Smooth muscle cell (in vitro differentiated cells): ENCODE measurements around the gene PARD6B. TPM values are rescaled to one million over a fixed set of nuclear protein-coding genes. Genes with fewer than 3 reads are reported as not detected.

ENCODE experiments used
- DNase-seq: peaks from one replicate; lab custom pipeline; 2025; ENCODE audit not compliant: unreplicated experiment; lab: John Stamatoyannopoulos, UW
- H2AFZ ChIP-seq: fragments of 200-600 bp; sonication (generic); 2 replicates; pipeline ENCODE4 v1.6.0; 2016; ENCODE audit warnings: antibody characterized with exemption, low read depth, mild to moderate bottlenecking
- H3F3A ChIP-seq: fragments of 200-600 bp; sonication (generic); 2 replicates; pipeline ENCODE4 v1.6.0; 2017; ENCODE audit warnings: antibody characterized with exemption, low read depth
- H3K27ac ChIP-seq: fragments of 200-600 bp; sonication (generic); 2 replicates; pipeline ENCODE4 v1.5.1; 2016; ENCODE audit warnings: low read depth, mild to moderate bottlenecking
- H3K27me3 ChIP-seq: fragments of 200-600 bp; sonication (generic); 2 replicates; pipeline ENCODE4 v1.6.1; 2016; ENCODE audit warnings: low read depth, mild to moderate bottlenecking
- H3K36me3 ChIP-seq: fragments of 200-600 bp; sonication (generic); 2 replicates; pipeline ENCODE4 v1.5.1; 2016; ENCODE audit warnings: low read depth
- H3K4me1 ChIP-seq: fragments of 200-600 bp; sonication (generic); 2 replicates; pipeline ENCODE4 v1.5.1; 2016; ENCODE audit warnings: low read depth
- H3K4me2 ChIP-seq: fragments of 200-600 bp; sonication (generic); 2 replicates; pipeline ENCODE4 v1.6.0; 2016; ENCODE audit warnings: mild to moderate bottlenecking
- H3K4me3 ChIP-seq: fragments of 200-600 bp; sonication (generic); 2 replicates; pipeline ENCODE4 v1.5.1; 2016; ENCODE audit warnings: mild to moderate bottlenecking
- H3K79me2 ChIP-seq: fragments of 200-600 bp; sonication (generic); 2 replicates; pipeline ENCODE4 v1.6.0; 2016; ENCODE audit warnings: low read depth, mild to moderate bottlenecking
- H3K9ac ChIP-seq: fragments of 200-600 bp; sonication (generic); 2 replicates; pipeline ENCODE4 v1.6.0; 2016; ENCODE audit warnings: low read depth
- H3K9me3 ChIP-seq: fragments of 200-600 bp; sonication (generic); replicated peaks from 2 replicates; pipeline ENCODE4 v1.5.1; 2016; ENCODE audit warnings: low read depth
- H4K20me1 ChIP-seq: fragments of 200-600 bp; sonication (generic); 2 replicates; pipeline ENCODE4 v1.6.0; 2016; ENCODE audit warnings: low read depth
- CTCF ChIP-seq: fragments of 200-600 bp; sonication (generic); IDR thresholded peaks from 2 replicates; pipeline ENCODE4 v1.5.1; 2017; ENCODE audit warnings: borderline replicate concordance, mild to moderate bottlenecking, antibody characterized with exemption; ENCODE audit not compliant: insufficient read depth, poor library complexity, severe bottlenecking
- WGBS: methylation state at CpG from one replicate; pipeline ENCODE4 v1.1.7; 2016; ENCODE audit warnings: low lambda C conversion rate; 5-methylcytosine and 5-hydroxymethylcytosine counted together
- polyA plus RNA-seq: library from polyadenylated mRNA; unstranded; fragments of >200 nt; fragmentation: Nextera tagmentation; extraction: Ambion mirVana; gene quantifications from 2 replicates; pipeline ENCODE4 v1.2.1, GENCODE V29; 2016
- total RNA-seq: library from RNA; depleted of rRNA; stranded (reverse); fragments of >200 nt; gene quantifications from 2 replicates; pipeline ENCODE4 v1.2.3, GENCODE V29; 2014

PARD6B gene
- total and polyA plus RNA-seq, 2 experiments from 2014 or later = 0.26 to 6.5 TPM

GRCh38 chr20:50731930-50732690 is 730 bp downstream of the PARD6B start:
- Histone ChIP-seq H3K36me3 (no peaks in the 10 kb centered on the region), H3K4me1 (peaks cover 19% of the 10 kb centered on the region), H3K79me2 (peaks cover 17% of the 10 kb centered on the region), H4K20me1 (no peaks in the 10 kb centered on the region), H3F3A (peaks cover 5% of the 10 kb centered on the region), H3K4me2 (peak overlapping the region; percentile 93), H3K9me3 (no peaks in the 10 kb centered on the region), H3K27ac (peak overlapping the region; percentile 30), H3K4me3 (peak overlapping the region; percentile 73), H2AFZ (peak overlapping the region; percentile 65), H3K27me3 (peaks cover 13% of the 10 kb centered on the region), H3K9ac (peak overlapping the region; percentile 73)
- TF ChIP-seq CTCF = no peak
- WGBS = 4% methylated on average over 18 of the region's 29 CpGs
- no peak for DNase-seq

- Histone ChIP-seq H3K4me2 (peak overlapping the region; percentile 93), H3K4me3 (peak overlapping the region; percentile 73), H3K4me1 (peaks cover 32% of the 10 kb centered on the region), H3K9me3 (no peaks in the 10 kb centered on the region), H2AFZ (no peak overlapping the region), H4K20me1 (no peaks in the 10 kb centered on the region), H3K36me3 (no peaks in the 10 kb centered on the region), H3K27ac (peak overlapping the region; percentile 10), H3K9ac (no peak overlapping the region), H3K79me2 (peaks cover 17% of the 10 kb centered on the region), H3K27me3 (peaks cover 13% of the 10 kb centered on the region), H3F3A (no peaks in the 10 kb centered on the region)
- DNase-seq = no peak
- 79% methylated on average over 1 of the region's 1 CpG for WGBS
- no peak for TF ChIP-seq CTCF
These were observed 2.4 kb downstream of the PARD6B start for GRCh38 chr20:50733644-50734349.

GRCh38 chr20:50734730-50735679 is 3.6 kb downstream of the PARD6B start:
- Histone ChIP-seq H4K20me1 (no peaks in the 10 kb centered on the region), H3K9me3 (no peaks in the 10 kb centered on the region), H3K9ac (no peak overlapping the region), H3K79me2 (peaks cover 17% of the 10 kb centered on the region), H3K27ac (peak overlapping the region; percentile 49), H2AFZ (no peak overlapping the region), H3F3A (no peaks in the 10 kb centered on the region), H3K4me3 (no peak overlapping the region), H3K36me3 (no peaks in the 10 kb centered on the region), H3K4me2 (no peak overlapping the region), H3K27me3 (peaks cover 13% of the 10 kb centered on the region), H3K4me1 (peaks cover 37% of the 10 kb centered on the region)
- WGBS = 92% methylated on average over 9 of the region's 9 CpGs
- TF ChIP-seq CTCF = no peak
- DNase-seq = no peak
